HuH-7 (cell line): ENCODE data around the gene TBC1D16.

Experiments
- DNase-seq: peaks from one replicate; pipeline ENCODE4 v3.0.0; 2011; ENCODE audit warnings: low spot score

The TBC1D16 gene

DNA sequence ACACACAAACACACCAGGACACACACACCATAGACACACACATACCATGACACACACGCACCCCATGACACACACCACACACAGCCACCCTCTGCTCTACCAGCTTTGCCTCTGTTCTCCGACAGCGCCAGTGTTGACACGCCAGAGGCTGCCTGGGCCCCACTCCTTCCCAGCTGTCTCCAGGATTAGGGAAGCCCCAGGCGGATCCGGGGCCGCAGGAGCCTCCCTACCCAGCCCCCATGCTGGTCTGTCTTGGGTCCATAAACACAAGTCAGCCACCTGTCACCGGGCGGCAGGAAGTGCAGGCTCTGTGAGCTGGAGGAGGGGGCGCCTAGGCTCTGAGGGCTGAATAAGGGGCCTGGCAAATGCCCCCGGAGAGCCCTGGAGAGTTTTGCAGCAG, 10.5 kb downstream of the TBC1D16 start:
- no peak for DNase-seq

GRCh38 chr17:80024206-80024972, 11.3 kb downstream of the TBC1D16 start:
- DNase-seq: no peak

DNA sequence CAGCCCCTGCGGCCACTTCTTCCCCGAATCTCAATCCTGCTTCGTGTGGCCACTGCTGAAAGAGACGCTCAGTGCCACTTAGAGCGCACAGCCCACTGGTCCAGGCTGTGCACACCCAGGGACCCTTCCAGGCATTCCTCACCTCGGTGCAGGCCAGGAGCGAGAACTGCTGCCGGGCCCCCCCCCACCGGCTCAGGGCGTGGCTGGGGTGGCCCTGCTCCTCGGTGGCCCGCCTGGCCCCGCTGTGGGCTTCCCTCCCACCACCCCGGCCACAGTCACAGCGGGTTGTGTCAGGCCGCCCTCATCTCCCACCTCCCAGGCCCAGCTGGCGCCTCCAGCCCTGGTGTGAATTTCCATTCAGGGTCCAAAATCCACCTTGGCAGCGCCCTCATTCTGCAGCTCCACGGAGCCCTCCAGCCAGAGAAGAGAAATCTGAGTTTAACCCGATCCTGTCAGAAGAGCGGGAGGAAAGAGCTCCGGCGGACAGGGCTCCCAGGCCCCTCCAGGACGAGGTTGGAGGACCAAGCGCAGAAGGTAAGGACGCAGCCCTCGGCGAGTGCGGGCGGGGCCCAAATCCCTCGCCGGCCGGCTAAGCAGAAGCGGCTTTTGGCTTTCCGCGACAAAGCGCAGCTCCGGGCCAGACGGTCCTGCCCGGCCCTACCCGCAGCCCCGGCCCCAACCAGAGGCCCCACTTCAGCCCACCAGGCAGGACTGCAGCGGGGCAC, 12.0 kb downstream of the TBC1D16 start:
- no peak for DNase-seq

DNA sequence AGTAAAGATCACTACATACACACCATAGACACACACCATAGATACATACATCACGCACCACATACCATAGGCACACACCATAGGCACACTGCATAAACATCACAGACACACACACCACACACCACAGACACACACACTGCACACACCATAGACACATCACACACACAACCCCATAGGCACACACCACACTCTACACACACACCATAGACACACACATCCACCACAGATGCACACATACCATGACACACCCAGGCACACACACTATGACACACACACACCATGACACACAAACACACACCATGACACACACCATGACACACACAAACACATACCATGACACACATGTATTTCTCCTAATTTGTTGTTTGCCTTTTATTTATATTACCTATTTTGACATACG, 14.1 kb downstream of the TBC1D16 start:
- no peak for DNase-seq

DNA sequence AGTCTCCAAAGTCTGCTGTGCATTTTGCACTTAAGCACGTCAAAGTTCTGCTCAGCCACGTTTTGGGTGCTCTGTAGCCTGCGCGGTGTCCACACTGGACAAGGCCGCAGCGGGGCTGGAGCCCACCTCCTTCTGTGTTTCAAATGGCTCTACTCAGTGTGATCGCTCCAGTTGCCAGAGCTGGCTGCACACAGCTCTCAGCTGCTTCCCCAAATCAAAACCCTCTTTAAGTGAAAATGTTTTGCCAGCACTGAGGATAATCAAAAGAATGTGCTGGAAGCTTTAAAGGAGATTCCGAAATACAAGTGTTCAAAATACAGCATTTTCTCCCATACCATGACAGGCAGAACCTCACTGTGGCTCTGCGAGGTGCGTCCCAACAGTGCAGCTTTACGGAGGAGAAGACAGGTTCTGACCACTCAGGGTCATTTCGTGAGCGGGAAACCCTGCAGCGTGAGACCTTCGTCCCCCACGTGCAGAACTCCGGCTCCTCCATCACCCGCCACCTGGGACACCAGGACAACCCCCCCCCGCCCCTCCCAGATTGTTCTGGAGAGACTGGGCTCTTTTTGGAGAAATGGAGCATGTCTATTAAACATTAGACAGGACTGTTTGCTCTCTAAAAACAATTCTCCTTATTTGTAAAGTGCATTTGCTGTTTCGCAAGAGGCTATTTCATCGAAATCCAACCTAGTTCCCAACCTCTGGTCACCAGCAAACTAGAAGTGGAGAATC, 16.6 kb downstream of the TBC1D16 start:
- DNase-seq: peak; percentile 67

DNA sequence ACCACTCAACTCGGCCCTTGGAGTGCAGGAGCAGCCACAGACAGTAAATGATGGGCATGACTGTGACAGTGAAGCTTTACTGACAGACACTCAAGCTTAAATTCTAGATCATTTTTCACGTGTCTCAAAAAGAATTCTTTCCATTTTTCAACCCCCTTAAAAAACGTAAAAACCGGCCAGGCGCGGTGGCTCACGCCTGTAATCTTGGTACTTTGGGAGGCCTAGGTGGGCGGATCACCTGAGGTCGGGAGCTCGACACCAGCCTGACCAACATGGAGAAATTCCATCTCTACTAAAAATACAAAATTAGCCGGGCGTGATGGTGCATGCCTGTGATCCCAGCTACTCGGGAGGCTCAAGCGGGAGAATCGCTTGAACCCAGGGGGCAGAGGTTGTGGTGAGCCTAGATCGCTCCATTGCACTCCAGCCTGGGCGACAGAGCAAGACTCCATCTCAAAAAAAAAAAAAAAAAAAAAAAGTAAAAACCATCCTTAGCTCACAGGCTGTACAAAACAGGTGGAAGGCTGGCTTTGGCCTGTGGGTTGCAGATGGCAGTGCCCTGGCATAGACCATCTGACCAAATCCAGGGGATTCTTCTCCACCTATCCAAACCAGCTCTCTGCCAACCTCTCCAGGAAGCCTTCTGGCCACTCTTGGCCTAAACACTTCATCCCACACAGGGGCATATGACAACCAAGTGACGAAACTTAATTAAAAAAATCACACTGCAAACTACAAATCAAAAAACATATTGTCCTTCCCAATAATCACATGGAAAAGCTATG, 18.3 kb downstream of the TBC1D16 start:
- DNase-seq: no peak

GRCh38 chr17:80012765-80013741, 22.6 kb downstream of the TBC1D16 start:
- DNase-seq: no peak

DNA sequence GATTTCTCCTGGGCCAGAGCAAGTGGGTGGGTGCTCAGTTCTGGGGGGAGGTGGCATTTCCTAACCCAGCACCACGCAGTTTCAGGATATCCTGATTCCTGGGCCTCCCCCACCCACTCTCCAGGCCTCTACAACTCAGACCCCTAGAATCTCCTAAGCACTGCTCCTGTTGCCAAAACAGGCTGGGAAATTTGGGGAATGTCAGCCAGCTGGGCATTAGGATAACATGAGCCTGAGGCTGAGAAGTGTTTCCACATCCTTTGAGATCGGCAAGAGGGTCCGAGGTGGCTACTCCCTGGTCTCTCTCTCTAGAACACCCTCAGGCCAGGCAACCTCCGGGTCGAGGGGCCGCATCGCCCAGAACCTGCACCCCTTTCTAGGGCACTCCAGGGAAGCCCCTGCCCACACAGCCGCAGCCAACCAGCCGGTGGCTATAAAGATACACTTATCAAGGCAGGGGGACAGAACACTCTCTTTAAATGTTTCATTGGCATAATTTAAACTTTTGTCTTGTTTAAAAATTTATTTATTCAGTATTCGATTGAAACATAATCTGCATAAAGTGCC, 23.6 kb downstream of the TBC1D16 start:
- no peak for DNase-seq

- DNase-seq: no peak
Observed at GRCh38 chr17:80010283-80010858, 25.3 kb downstream of the TBC1D16 start.

- DNase-seq: no peak
Observed at GRCh38 chr17:80009391-80010282, 26.0 kb downstream of the TBC1D16 start.

GRCh38 chr17:80008848-80009247, 26.8 kb downstream of the TBC1D16 start:
- no peak for DNase-seq

- peak; percentile 97 for DNase-seq
Observed at GRCh38 chr17:80008383-80008840, 27.3 kb downstream of the TBC1D16 start.

DNA sequence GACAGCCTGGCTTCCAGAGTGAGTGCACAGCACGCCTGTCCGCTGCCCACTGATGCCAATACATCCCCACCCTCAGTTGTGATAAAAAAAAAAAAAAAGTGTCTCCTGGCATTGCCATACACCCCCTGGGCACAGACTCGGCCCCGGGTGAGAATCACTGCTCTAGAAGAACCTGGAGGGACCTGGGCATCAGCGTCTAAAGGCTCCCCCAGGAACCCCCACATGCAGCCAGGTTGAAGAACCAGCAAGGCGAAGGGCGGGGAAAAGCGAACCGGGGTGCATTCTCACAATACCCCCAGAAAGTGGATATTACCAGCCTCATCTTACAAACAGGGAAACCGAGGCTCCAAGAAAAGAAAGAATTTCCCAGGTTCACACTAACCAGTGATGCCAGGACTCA, 27.7 kb downstream of the TBC1D16 start:
- no peak for DNase-seq

- DNase-seq: no peak
Observed at GRCh38 chr17:80006811-80007752, 28.6 kb downstream of the TBC1D16 start.

DNA sequence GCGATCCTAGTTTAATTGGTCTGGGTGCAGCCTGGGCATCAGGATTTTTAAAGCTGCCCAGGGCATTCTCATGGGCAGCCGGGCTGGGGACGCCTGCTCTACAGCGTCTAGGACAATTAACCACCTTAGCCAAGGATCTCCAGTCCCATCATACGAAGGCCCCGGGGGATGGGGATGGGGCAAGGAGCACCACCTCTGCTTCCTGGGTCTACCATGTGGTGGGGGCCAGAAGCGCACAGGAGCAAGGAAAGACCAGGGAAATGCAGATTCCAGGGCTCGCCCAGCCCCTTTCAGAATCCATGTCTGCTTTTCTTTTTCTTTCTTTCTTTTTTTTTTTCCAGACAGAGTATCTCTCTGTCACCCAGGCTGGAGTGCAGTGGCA, 29.3 kb downstream of the TBC1D16 start:
- DNase-seq: no peak

DNA sequence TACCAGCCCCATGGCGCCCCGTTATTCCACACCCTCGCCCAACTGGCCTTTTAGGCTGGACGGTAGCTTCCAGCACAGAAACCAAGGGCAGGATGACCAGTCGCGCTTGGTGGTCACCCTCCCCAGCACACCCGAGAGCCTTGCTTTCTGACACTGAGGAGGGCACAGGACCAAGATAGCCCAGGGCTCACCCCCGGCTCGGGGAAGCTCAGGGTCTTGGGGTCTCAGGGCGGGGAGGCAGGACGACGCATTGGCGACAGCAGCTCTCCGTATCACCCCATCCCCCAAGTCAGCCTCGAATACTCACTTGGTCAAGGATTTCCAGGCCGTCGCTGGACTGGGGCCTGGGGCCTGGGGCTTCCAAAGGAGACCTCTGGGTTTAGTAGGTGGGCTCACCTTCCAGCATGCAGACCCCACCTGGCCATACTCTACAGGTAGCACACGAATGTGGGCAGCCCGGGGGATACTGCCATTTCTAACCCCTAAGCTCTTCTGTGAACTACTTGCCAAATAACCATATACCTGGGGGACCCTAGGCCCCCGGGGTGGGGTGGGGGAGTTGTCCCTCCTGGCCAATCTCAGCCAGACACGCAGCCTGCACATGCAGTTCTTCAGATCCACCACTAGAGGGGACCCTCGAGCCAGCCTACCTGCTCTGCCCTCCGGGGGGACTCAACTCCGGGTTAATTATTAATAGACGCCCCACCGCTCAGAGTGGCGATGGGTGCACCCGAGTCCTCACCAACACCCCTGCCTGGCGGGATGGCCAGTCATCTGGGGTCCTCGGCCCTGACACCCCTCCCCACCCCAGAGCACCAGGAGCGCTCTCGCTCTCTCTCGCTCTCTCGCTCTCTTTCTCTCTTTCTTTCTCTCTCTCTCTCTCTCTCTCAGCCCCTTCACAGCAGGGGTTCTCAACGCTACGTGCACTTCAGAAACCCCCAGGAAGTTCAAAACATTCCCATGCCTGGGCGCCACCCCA, 30.0 kb downstream of the TBC1D16 start:
- DNase-seq: peak; percentile 99

DNA sequence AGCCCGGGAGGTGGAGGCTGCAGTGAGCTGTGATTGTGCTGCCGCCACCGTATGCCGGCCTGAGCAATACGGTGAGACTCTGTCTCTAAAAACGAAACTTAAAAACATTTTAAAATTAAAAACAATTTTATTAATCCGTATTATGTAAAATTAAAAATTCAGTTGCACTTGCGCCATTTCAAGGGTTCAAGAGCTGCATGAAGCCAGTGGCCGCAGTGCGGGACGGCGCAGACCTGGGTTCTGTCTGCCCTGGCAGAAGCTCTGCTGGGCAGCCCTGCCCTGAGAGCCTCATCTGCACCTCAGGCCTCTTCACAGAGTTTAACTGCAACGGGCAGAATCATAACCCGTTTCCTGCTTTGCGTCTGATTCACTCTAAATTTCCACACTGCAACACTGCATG, 31.7 kb downstream of the TBC1D16 start:
- DNase-seq: no peak
